Measurements from ENCODE around the gene KLHL9. TPM values are rescaled to one million over a fixed set of nuclear protein-coding genes. Genes with fewer than 3 reads are reported as not detected.

Gene KLHL9
- total and polyA plus RNA-seq, 7 experiments from 2014 or later, result 11.8 to 37.7 (median 21.1) TPM

GRCh38 chr9:21305213-21305612, 30.0 kb downstream of the KLHL9 start, which contains the start of gene IFNA5:
IFNA5 (minus strand) TSS chr9:21305313; CDS start chr9:21305256, 57 bp downstream.
- no peaks in the 10 kb centered on the region for H3K4me1 Mint-ChIP-seq
- intact Hi-C loops (cut with micrococcal nuclease), result no loop called here
- Histone ChIP-seq H3K36me3 (ENCODE audit: control insufficient read depth in 2 of 3, insufficient read depth in 3 of 3, low read length in 3 of 3) (no peaks in the 10 kb centered on the region), H3K27me3 (ENCODE audit: control insufficient read depth in 2 of 2, insufficient read depth in 2 of 2, low read length in 2 of 2) (peaks cover 0 to 8% of the 10 kb centered on the region in 2 donors), H3K9me3 (ENCODE audit: control insufficient read depth in 2 of 3, low read length in 3 of 3) (no peaks in the 10 kb centered on the region), H3K4me3 (ENCODE audit: low read length) (no peak within 1 kb of the TSS), H3K27ac (ENCODE audit: low read depth, low read length) (no peak within 1 kb of the TSS), H3K4me1 (ENCODE audit: control insufficient read depth in 2 of 2, insufficient read depth in 2 of 2, low read length in 2 of 2) (no peaks in the 10 kb centered on the region)
- ChIA-PET CTCF (no interaction called here), POLR2A (interaction anchor here (0.7 kb wide), 1 partner anchor 243 kb away, joined by 3 read pairs; no protein-coding TSS in a partner anchor)
- H3K4me3 Mint-ChIP-seq, result no peak within 1 kb of the TSS
- ATAC-seq (no peak), DNase-seq (no peak)
- no peaks in the 10 kb centered on the region for H3K36me3 Mint-ChIP-seq
- H3K27ac Mint-ChIP-seq, result no peak within 1 kb of the TSS
- H3K9me3 Mint-ChIP-seq, result no peaks in the 10 kb centered on the region
- peaks cover 43 to 67% (median 53%) of the 10 kb centered on the region in 5 donors for H3K27me3 Mint-ChIP-seq

DNA sequence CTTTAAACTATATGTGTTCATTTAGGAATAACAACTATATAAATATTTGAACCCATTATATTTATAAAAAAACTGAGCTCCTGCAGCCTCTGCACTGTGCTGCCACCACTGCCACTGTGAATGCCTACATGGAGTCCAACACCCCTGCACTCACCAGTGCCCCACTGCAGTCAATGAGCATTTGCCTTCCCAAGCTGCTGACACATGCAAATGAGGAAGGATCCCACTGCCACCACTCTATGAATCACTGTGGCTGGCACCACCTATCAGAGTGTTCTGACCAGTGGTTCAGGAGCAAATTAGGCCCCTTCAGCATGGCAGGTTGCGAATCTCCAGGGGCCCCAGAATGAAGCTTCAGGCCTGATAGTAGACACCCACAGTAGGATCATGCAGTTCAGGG, 39.2 kb downstream of the KLHL9 start:
- DNase-seq, result no peak
- Histone ChIP-seq H3K4me1 (ENCODE audit: control insufficient read depth in 2 of 2, insufficient read depth in 2 of 2, low read length in 2 of 2) (no peaks in the 10 kb centered on the region), H3K36me3 (ENCODE audit: control insufficient read depth in 2 of 3, insufficient read depth in 3 of 3, low read length in 3 of 3) (no peaks in the 10 kb centered on the region), H3K9me3 (ENCODE audit: control insufficient read depth in 2 of 3, low read length in 3 of 3) (no peaks in the 10 kb centered on the region), H3K27ac (ENCODE audit: low read depth, low read length) (no peak overlapping the region), H3K4me3 (ENCODE audit: low read length) (no peak overlapping the region), H3K27me3 (ENCODE audit: control insufficient read depth in 2 of 2, insufficient read depth in 2 of 2, low read length in 2 of 2) (no peaks in the 10 kb centered on the region)
- Mint-ChIP-seq H3K36me3 (no peaks in the 10 kb centered on the region), H3K9me3 (peaks cover 0 to 4% (median 0%) of the 10 kb centered on the region in 11 donors), H3K27me3 (peaks cover 21 to 40% (median 26%) of the 10 kb centered on the region in 5 donors), H3K27ac (no peak overlapping the region), H3K4me3 (no peak overlapping the region), H3K4me1 (peaks cover 0 to 6% (median 0%) of the 10 kb centered on the region in 7 donors)
- peak; percentile 53 for ATAC-seq
- intact Hi-C loops (cut with micrococcal nuclease), result no loop called here
- CTCF ChIA-PET, result no interaction called here
- POLR2A ChIA-PET, result no interaction called here

DNA sequence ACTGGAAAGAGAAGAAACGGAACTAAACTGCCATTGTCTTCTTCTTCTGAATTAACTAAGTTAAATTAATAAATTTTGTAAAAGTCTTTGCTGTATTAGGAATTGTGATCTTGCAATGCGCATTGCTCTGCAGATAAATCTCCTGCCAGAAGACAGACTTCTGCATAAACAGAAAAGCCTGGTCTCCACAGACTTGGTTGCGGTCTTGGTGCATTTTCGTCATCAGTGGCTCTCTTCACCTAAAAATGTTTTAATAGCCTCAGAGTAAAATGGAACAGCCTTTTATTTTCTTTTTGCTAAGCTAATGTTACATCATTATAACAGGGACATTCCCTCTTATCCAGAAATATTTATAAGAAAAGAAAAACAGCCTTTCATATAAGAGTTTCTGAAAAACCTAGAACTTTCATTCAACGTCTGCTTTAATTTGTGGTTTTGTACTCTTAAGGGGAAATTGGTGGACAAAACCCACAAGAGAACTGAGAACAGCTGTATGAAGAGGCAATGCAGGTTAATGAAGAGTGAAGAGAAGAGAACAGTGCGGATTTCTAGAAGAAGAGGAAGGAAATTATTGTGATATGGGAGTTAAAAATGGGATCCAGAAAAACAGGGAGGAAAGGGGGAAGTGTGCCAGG, 40.2 kb downstream of the KLHL9 start:
- ATAC-seq (no peak), DNase-seq (no peak)
- H3K4me1 Mint-ChIP-seq, result peaks cover 0 to 6% (median 0%) of the 10 kb centered on the region in 7 donors
- CTCF ChIA-PET, result interaction anchor here (0.5 kb wide), 1 partner anchor 148 kb away, joined by 3 read pairs; no protein-coding TSS in a partner anchor
- Histone ChIP-seq H3K27me3 (ENCODE audit: control insufficient read depth in 2 of 2, insufficient read depth in 2 of 2, low read length in 2 of 2) (no peaks in the 10 kb centered on the region), H3K27ac (ENCODE audit: low read depth, low read length) (no peak overlapping the region), H3K4me1 (ENCODE audit: control insufficient read depth in 2 of 2, insufficient read depth in 2 of 2, low read length in 2 of 2) (no peaks in the 10 kb centered on the region), H3K9me3 (ENCODE audit: control insufficient read depth in 2 of 3, low read length in 3 of 3) (no peaks in the 10 kb centered on the region), H3K36me3 (ENCODE audit: control insufficient read depth in 2 of 3, insufficient read depth in 3 of 3, low read length in 3 of 3) (no peaks in the 10 kb centered on the region), H3K4me3 (ENCODE audit: low read length) (no peak overlapping the region)
- H3K27ac Mint-ChIP-seq, result no peak overlapping the region
- no peak overlapping the region for H3K4me3 Mint-ChIP-seq
- peaks cover 0 to 4% (median 0%) of the 10 kb centered on the region in 11 donors for H3K9me3 Mint-ChIP-seq
- peaks cover 16 to 30% (median 22%) of the 10 kb centered on the region in 5 donors for H3K27me3 Mint-ChIP-seq
- intact Hi-C loops (cut with micrococcal nuclease), result no loop called here
- H3K36me3 Mint-ChIP-seq, result no peaks in the 10 kb centered on the region
- POLR2A ChIA-PET, result no interaction called here

- no peaks in the 10 kb centered on the region for H3K36me3 ChIP-seq (ENCODE audit: control insufficient read depth in 2 of 3, insufficient read depth in 3 of 3, low read length in 3 of 3)
Measured at GRCh38 chr9:21294364-21294774, 40.8 kb downstream of the KLHL9 start.

GRCh38 chr9:21289848-21290247, 45.4 kb downstream of the KLHL9 start:
- no peak overlapping the region for H3K27ac Mint-ChIP-seq

More at GRCh38 chr9:21294364-21294774, 40.8 kb downstream of the KLHL9 start:
- Mint-ChIP-seq H3K9me3 (peaks cover 0 to 3% (median 0%) of the 10 kb centered on the region in 11 donors), H3K36me3 (no peaks in the 10 kb centered on the region), H3K27ac (no peak overlapping the region), H3K4me3 (no peak overlapping the region), H3K4me1 (peaks cover 0 to 6% (median 0%) of the 10 kb centered on the region in 7 donors), H3K27me3 (peaks cover 13 to 25% (median 20%) of the 10 kb centered on the region in 5 donors)
- Histone ChIP-seq H3K9me3 (ENCODE audit: control insufficient read depth in 2 of 3, low read length in 3 of 3) (no peaks in the 10 kb centered on the region), H3K4me3 (ENCODE audit: low read length) (no peak overlapping the region), H3K27ac (ENCODE audit: low read depth, low read length) (no peak overlapping the region), H3K4me1 (ENCODE audit: control insufficient read depth in 2 of 2, insufficient read depth in 2 of 2, low read length in 2 of 2) (no peaks in the 10 kb centered on the region), H3K27me3 (ENCODE audit: control insufficient read depth in 2 of 2, insufficient read depth in 2 of 2, low read length in 2 of 2) (no peaks in the 10 kb centered on the region)
- CTCF ChIA-PET, result no interaction called here
- intact Hi-C loops (cut with micrococcal nuclease), result no loop called here
- DNase-seq (no peak), ATAC-seq (no peak)
- POLR2A ChIA-PET, result no interaction called here

DNA sequence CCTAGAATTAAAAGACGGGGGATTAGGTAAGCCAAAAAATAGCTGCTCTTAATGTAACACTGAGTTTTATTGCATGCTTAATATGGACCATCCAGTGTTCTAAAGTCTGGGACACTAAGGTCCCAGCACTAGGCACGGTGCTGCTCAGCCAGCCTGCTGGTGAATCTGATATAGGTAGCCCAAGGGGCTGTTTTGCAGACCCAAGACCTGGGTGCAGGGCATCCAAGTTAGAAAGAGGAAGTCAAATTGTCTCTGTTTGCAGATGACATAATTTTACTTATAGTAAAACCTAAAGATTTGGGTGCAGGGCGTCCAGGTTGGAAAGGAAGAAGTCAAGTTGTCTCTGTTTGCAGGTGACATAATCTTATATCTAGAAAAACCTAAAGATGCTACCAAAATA, 47.9 kb downstream of the KLHL9 start:
- H3K4me3 ChIP-seq (ENCODE audit: low read length), result no peak overlapping the region
- peaks cover 0 to 4% (median 0%) of the 10 kb centered on the region in 11 donors for H3K9me3 Mint-ChIP-seq
- POLR2A ChIA-PET, result no interaction called here

More at GRCh38 chr9:21289848-21290247, 45.4 kb downstream of the KLHL9 start:
- no peak overlapping the region for H3K27ac ChIP-seq (ENCODE audit: low read depth, low read length)
- H3K36me3 Mint-ChIP-seq, result no peaks in the 10 kb centered on the region
- ChIA-PET POLR2A (no interaction called here), CTCF (no interaction called here)
- H3K4me3 Mint-ChIP-seq, result no peak overlapping the region
- DNase-seq, result no peak
- no peaks in the 10 kb centered on the region for H3K9me3 ChIP-seq (ENCODE audit: control insufficient read depth in 2 of 3, low read length in 3 of 3)
- H3K4me3 ChIP-seq (ENCODE audit: low read length), result no peak overlapping the region
- no peak for ATAC-seq
- no peaks in the 10 kb centered on the region for H3K27me3 ChIP-seq (ENCODE audit: control insufficient read depth in 2 of 2, insufficient read depth in 2 of 2, low read length in 2 of 2)
- peaks cover 19 to 42% (median 30%) of the 10 kb centered on the region in 5 donors for H3K27me3 Mint-ChIP-seq
- no peaks in the 10 kb centered on the region for H3K36me3 ChIP-seq (ENCODE audit: control insufficient read depth in 2 of 3, insufficient read depth in 3 of 3, low read length in 3 of 3)
- no peaks in the 10 kb centered on the region for H3K4me1 ChIP-seq (ENCODE audit: control insufficient read depth in 2 of 2, insufficient read depth in 2 of 2, low read length in 2 of 2)
- H3K4me1 Mint-ChIP-seq, result no peaks in the 10 kb centered on the region
- H3K9me3 Mint-ChIP-seq, result peaks cover 0 to 4% (median 0%) of the 10 kb centered on the region in 11 donors
- intact Hi-C loops (cut with micrococcal nuclease), result no loop called here

DNA sequence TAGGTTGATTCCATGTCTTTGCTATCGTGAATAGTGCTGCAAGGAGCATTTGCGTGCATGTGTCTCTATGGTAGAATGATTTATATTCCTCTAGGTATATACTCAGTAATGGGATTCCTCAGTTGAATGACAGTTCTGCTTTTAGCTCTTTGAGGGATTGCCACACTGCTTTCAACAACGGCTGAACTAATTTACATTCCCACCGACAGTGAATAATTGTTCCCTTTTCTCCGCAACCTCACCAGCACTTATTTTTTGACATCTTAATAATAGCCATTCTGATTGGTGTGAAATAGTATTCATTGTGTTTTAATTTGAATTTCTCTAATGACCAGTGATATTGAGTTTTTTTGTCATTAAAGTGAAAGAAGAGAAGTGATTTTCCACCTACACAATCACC, 48.5 kb downstream of the KLHL9 start:
- ChIA-PET POLR2A (no interaction called here), CTCF (no interaction called here)
- no peak overlapping the region for H3K4me3 Mint-ChIP-seq
- H3K4me1 Mint-ChIP-seq, result no peaks in the 10 kb centered on the region
- ATAC-seq (peak; percentile 50), DNase-seq (no peak)
- Histone ChIP-seq H3K36me3 (ENCODE audit: control insufficient read depth in 2 of 3, insufficient read depth in 3 of 3, low read length in 3 of 3) (no peaks in the 10 kb centered on the region), H3K9me3 (ENCODE audit: control insufficient read depth in 2 of 3, low read length in 3 of 3) (no peaks in the 10 kb centered on the region), H3K4me1 (ENCODE audit: control insufficient read depth in 2 of 2, insufficient read depth in 2 of 2, low read length in 2 of 2) (no peaks in the 10 kb centered on the region), H3K4me3 (ENCODE audit: low read length) (no peak overlapping the region), H3K27ac (ENCODE audit: low read depth, low read length) (no peak overlapping the region), H3K27me3 (ENCODE audit: control insufficient read depth in 2 of 2, insufficient read depth in 2 of 2, low read length in 2 of 2) (no peaks in the 10 kb centered on the region)
- peaks cover 0 to 4% (median 0%) of the 10 kb centered on the region in 11 donors for H3K9me3 Mint-ChIP-seq
- no peaks in the 10 kb centered on the region for H3K36me3 Mint-ChIP-seq
- intact Hi-C loops (cut with micrococcal nuclease), result no loop called here
- H3K27me3 Mint-ChIP-seq, result peaks cover 13 to 36% (median 27%) of the 10 kb centered on the region in 5 donors
- no peak overlapping the region for H3K27ac Mint-ChIP-seq

More for the DNA sequence above, 47.9 kb downstream of the KLHL9 start:
- no peak overlapping the region for H3K27ac ChIP-seq (ENCODE audit: low read depth, low read length)
- no peak for ATAC-seq
- H3K27me3 ChIP-seq (ENCODE audit: control insufficient read depth in 2 of 2, insufficient read depth in 2 of 2, low read length in 2 of 2), result no peaks in the 10 kb centered on the region
- H3K4me1 ChIP-seq (ENCODE audit: control insufficient read depth in 2 of 2, insufficient read depth in 2 of 2, low read length in 2 of 2), result no peaks in the 10 kb centered on the region
- CTCF ChIA-PET, result no interaction called here
- H3K9me3 ChIP-seq (ENCODE audit: control insufficient read depth in 2 of 3, low read length in 3 of 3), result no peaks in the 10 kb centered on the region
- Mint-ChIP-seq H3K27me3 (peaks cover 13 to 41% (median 27%) of the 10 kb centered on the region in 5 donors), H3K27ac (no peak overlapping the region), H3K4me1 (no peaks in the 10 kb centered on the region), H3K4me3 (no peak overlapping the region), H3K36me3 (no peaks in the 10 kb centered on the region)
- no peaks in the 10 kb centered on the region for H3K36me3 ChIP-seq (ENCODE audit: control insufficient read depth in 2 of 3, insufficient read depth in 3 of 3, low read length in 3 of 3)
- no peak for DNase-seq
- intact Hi-C loops (cut with micrococcal nuclease), result no loop called here
